DMS153 treated with DMSO at 0.1 percent for 48 hours (cell line): ENCODE results near the gene U2AF2.

Source experiments
- DNase-seq: peaks from one replicate; lab custom pipeline; 2025; ENCODE audit not compliant: unreplicated experiment; lab: John Stamatoyannopoulos, UW

Gene U2AF2

DNA sequence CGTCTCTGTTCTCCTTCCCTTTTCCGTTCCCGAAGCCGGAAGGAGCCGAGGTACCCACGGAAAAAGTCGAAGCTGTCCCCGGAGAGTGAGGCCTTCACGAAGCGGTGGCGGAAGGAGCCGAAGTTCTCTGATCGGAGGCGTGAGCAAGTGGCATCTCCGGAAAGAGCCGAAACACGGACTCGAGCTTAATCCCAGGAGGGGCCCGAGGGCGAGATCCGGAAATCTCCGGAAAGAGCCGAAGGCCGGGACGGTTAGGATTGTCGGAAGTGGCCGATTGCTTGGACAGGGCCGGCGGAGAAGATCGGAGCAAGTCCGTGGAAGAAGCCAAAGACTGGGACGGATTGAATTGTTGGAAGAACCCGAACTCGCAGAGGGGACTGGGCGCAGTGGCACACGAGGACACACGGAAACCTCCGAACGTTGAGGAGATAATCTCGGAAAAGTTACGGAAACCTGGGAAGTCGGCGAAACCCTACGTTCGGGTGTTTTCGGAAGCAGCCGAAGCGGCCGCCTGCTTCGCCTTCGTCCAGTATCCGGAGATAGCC is 440 bp upstream of the U2AF2 start:
- peak; percentile 99 for DNase-seq

DNA sequence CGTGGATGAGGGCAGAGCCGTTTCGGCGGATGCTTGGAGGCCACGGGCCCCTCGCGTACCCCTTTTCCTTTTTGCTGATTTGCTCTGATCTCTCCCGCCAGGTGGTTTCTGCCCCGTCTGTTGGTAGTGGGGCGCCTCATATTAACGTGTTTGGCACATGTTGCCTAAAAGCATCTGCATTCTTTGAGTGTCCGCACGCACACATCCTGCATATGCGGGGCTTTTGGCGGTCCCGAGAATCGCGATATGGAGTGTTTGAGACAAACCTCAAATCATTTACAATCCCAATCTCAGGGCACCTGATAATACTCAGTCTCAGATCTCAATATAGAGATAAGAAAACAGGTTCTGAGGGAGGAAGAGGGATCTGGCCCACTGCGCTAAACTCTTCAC is 809 bp downstream of the U2AF2 start:
- no peak for DNase-seq

DNA sequence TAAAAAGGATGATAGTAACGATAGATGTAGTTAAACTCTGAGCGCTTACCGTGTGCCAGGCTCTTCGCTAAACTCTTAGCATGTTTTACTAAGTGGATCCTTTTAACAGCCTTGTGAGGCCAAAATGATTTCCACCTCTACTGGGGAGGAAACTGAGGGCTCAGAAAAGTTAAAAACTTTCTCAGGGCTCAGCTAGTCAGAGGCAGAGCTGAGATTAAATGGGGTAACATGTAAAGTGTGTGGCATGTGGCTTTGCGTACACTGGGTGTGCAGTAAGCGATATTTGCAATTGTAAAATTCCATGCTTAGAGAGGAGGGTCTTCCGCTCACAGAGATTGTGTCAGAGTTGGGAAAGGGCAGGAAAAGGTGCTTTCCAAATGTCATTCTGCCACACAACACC is 1.7 kb downstream of the U2AF2 start:
- no peak for DNase-seq

DNA sequence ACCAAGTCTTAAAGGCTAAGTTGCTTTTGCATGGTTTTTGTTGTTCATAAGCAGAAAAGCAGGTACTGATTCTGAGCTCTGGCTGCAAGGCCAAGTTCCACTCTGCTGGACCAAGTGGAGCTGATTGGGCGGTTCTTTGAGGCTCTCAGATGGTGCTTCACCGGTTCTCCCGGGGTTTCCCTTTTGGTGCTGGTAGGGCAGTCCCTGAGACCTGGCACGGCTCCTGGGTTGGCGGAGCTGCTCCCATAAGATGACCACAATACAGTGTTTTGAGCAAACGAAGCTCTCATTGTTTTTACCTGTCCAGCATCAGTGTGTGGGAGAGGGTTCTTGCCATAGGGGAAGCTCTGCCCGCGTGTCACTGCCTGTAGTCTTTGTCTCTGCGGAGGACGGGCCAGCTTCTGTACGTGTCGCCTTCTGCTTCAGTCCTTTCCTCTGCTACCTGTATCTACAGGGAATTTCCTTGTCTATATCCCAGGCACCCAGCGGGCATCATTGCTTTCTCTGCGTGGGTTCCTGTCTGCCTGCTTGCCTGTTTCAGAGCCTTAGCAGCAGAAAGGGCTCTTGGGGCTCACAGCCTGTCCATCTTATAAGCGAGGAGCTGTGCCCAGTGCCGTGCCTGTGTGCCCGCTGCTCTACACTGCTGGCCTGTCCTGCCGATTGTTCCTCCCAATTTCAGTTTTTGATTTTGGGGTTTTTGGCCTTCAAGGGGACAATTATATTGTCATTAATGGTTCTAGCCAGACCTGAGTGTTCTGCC is 2.3 kb downstream of the U2AF2 start:
- DNase-seq, result no peak

DNA sequence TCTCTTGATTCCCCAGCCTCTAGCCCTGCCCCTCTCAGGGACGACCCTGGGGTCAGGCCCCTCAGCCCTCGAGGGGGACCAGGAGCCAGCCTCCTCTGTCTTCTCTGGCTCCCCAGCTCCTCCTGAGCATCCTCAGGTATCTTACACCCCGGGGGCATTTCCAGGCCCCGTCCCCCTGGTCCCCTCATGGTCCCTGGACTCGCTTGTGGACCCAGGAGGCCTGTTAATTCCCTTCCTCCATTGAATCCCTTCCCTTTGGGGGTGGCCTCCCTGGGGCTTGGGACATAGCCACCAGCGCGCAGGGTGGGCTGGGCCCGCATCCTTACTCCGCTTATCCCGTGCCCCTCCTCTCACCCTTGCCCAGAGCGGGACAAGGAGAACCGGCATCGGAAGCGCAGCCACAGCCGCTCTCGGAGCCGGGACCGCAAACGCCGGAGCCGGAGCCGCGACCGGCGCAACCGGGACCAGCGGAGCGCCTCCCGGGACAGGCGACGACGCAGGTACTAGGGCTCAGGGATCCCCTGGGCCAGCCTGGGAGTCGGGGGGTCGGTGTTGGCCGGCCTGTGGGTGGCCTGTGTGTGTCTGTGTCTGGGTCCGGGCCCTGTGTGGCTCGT is 4.1 kb downstream of the U2AF2 start:
- no peak for DNase-seq

DNA sequence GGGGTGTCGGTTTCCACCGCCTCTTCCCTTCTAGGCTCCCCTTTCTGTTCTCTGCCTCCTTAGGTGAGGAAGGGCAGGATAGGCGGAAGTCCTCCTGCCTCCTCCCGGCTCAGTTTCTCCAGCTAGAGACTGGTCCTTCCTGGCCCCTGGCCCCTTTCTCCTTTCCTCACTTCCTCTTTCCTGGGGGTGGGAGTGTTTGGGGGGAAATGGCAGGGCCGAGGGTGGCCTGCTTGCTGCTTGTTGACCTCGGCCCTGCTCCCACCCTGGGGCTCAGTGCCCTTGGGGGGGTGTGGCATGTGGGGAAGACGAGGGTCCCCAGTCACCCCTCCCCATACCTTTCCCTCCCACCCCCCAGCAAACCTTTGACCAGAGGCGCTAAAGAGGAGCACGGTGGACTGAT is 5.0 kb downstream of the U2AF2 start:
- DNase-seq, result no peak

DNA sequence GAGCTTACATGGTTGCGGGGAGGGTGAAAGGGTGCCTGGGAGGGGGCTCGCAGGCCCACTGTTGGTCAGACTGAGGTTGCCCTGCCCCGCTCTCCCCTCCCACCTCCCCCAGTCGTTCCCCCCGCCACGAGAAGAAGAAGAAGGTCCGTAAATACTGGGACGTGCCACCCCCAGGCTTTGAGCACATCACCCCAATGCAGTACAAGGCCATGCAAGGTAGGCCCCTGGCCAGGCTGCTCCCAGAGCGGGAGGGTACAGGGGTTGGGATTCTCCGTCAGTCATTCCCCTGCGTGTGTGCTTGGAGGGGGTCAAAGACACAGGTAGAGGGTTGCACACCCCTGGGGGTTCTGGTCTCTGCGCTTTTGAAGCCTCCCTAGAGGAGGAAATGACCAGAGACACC is 5.6 kb downstream of the U2AF2 start:
- no peak for DNase-seq

DNA sequence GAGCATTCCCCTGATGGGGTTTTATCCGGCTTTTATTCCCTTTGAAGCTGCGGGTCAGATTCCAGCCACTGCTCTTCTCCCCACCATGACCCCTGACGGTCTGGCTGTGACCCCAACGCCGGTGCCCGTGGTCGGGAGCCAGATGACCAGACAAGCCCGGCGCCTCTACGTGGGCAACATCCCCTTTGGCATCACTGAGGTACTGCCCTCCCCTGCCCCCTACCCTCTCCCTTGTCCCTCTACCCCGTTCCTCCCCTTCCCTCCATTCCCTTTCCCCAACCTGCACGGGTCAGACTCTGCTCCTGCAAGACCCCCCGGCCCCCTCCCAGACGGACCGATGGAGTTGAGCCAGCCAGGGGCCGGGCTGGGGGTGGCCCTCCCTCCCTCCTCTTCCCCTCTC is 6.2 kb downstream of the U2AF2 start:
- DNase-seq, result no peak

DNA sequence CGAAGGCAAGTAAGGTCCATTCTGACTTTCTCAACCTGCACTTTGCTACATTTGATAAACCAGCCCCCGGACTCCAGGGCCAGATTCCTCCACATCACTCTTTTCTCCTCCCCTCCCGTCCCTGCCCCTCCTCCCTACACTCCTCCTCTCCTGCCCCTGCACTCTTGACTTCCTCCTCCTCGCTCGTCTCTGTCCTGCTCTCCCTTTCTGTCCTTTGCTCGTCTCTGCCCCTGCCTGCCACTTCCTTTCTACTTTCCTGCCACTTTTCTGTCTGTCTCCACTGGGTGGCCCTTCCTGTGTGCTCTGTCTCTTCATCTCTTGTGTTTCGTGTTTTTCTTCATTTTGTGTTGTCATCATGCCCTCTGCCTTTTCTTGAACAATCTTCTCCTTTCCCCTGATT is 7.0 kb downstream of the U2AF2 start:
- no peak for DNase-seq

DNA sequence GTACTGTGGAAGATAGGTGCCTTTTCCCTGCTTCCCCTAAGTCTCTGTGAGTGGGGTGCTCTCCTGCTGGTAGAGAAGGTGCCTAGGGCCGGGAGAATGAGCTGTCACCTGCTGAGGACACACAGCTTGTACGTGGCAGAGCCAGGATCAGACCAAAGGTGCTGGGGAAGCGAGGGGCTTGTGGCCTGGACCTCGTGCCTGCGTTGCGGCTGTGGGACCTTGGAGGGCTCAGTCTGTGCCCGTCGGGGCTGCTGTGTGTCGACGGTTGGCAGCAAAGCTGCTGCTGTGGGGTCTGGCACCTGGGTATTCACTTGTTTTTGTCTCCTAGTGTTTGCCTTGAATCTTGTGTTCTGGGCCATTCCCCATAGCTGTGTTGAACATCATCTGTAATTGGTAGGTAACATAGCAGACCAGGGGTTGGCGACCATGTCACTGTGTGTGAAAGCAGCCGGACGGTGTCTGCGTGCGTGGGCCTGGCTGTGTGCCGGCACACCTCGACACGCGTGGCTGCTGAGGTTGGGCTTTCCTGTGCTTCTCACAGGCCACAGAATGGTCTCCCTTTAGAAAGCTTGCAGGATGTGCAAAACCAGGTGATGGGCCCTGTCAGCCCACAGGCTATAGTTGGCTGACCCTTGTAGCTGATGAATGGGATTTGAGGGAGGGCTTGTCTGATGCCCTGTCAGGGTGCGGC is 9.2 kb downstream of the U2AF2 start:
- no peak for DNase-seq

DNA sequence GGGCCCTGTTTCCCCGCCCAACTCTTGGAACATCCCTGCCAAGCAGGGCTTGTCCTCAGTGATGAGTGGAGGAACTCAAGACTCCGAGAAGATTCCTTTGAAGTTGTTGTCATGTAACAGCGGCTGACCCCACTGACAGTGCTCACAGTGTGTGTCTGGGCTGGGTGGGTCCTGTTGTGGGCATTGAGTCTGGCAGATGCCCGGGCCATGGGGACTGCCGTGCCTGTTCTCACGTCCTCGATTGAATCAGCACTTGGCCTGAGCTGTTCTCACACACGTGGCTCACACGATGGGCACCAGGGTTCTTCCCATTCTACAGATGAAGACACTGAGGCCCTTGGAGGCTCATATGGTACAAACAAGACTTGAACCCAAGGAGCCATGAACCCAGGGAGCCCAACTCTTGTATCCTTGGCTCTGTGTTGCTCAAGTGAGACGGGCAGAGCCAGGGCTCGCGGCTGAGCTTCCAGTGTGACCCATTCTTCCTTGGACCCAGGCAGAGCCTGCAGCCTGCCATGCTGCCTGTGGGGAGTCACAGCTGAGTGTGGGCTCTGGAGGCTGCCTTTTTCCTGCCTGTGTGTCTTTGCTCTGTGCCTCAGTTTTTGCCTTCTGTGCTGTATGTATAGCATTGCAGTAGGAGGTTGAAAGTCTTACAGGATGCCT is 11.6 kb downstream of the U2AF2 start:
- DNase-seq, result no peak

DNA sequence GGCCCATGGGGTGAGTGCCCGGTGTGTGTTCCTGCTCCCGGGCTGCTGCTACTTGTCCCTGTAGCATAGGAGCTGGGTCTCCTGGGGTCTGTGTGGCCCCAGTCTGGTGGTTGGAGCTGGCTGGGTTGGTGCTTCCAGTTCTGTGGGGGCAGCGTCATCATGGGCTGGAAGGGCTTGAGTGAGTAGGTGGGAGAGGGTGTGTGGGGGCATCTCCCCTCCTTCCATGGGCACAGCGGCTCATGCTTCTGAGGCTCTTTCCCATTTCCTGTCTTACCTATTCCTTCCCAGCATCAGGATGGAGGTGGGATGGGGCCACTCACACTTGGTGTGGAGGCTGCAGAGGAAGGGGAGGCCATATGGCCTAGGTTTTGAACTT is 12.2 kb downstream of the U2AF2 start:
- DNase-seq, result no peak

DNA sequence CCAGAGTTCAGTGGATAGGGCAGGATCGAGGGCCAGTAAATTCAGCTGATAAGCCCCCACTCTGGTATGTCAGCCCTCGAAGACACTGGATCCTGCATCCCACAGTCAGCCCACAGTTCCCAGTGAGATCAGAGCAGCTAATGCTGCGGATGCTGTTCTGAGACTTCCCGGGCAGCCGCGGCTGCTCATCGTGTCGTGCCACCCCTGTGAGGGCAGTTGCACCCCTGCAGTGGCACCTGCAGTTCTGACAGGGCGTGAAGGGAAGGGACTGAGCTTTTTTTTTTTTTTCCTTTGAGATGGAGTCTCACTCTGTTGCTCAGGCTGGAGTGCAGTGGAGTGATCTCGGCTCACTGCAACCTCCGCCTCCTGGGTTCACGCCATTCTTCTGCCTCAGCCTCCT is 12.7 kb downstream of the U2AF2 start:
- DNase-seq, result no peak

DNA sequence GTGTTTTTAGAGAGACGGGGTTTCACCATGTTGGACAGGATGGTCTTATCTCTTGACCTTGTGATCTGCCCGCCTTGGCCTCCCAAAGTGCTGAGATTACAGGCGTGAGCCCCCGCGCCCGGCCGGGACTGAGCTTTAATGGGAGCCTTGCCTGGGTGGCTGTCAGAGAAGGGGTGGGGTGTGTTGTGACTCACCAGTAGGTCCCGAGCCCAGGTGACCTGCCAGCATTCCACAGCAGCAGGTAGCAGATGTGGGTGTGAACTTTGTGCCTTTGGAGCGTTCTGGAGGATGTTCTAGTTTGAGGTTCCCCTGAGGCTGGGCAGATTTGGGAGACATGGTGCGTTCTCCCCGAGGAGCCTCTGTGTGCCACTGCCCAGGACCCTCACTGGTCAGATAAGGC is 13.1 kb downstream of the U2AF2 start:
- no peak for DNase-seq

DNA sequence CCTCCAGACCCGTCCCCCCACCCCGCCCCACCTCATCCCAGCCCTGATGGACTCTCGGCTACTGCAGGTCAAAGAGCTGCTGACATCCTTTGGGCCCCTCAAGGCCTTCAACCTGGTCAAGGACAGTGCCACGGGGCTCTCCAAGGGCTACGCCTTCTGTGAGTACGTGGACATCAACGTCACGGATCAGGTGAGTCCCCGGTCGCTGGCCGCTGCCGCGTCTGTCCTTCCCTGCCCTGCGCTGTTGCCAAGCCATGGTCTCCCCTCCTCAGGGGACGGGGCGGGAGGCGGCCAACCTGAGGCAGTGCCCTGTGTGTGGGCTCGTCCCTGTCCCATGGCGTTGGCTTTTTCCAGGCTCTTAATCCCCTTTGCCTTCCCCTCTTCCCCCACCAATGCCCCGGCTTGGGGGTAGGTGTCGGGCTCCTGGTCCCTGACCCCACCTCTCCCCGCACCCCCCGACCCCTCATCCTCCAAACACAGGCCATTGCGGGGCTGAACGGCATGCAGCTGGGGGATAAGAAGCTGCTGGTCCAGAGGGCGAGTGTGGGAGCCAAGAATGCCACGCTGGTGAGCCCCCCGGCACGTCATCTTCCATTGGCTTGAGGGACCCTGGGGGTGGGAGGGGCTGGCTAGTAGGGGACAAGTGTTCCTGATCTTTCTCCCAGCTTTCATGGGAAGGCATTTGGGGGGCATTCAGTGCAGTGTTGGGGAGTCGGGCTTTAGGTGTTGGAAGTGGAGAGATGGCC is 13.9 kb downstream of the U2AF2 start:
- no peak for DNase-seq

DNA sequence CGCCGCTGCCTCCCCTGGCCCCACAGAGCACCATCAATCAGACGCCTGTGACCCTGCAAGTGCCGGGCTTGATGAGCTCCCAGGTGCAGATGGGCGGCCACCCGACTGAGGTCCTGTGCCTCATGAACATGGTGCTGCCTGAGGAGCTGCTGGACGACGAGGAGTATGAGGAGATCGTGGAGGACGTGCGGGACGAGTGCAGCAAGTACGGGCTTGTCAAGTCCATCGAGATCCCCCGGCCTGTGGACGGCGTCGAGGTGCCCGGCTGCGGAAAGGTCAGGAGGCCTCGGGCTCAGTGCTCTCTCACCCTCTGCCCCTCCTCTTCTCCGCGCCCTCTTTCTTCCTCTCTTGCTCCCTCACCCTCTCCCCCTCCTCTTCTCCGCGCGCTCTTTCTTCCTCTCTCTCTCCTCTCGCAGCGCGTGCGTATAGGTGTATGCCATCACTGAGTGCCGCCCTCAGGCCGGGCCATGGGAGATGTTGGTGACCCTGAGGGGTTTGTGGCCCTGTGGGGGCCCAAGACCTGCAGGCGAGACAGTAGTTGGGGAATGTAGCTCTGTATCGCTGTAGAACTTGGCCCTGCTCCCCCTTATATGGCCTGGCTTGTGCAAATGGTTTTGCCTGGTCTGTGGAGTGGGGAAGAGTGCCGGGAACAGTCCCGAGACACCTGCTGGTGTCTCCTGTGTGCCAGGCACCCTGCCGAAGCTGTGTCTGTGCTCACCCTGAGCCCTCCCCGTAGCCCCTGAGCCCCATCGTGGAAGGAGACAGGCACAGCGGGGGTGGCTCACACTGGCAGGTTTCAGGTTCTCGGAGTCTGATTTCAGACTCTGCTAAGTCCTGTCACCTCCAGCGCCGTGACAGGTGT is 14.8 kb downstream of the U2AF2 start:
- DNase-seq, result no peak

DNA sequence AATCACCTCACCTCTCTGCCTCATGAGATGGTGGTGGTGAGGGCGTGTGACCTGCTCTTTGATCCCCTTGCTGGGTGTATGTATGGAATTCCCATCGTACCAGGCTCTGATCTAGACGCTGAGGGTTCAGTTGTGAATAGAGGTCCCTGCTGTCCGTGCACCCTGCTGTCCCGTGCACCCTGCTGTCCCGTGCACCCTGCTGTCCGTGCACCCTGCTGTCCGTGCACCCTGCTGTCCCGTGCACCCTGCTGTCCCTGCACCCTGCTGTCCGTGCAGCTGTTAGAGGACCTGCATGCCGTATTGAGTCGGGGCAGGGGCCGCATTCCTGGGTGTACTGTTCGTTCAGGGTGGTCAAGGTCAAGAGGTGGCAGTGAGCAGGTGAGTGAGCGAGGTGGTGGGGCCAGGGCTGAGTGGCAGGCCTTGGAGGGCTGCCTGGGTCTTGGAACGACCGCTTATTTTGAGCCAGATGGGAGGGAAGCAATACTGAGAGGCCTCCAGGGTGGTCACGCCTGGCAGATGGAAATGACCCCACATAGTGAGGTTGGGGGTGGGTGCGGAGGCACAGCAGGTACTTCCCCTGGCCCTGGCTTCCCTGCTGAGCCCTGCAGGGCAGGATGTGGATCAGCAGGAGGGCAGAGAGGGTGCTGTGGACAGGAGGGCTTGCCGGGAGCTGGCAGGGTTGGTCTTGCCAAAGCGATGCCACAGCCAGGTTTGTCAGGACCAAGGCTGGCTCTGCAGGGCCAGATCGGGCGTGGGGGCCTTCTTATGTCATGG is 15.6 kb downstream of the U2AF2 start:
- DNase-seq, result no peak

DNA sequence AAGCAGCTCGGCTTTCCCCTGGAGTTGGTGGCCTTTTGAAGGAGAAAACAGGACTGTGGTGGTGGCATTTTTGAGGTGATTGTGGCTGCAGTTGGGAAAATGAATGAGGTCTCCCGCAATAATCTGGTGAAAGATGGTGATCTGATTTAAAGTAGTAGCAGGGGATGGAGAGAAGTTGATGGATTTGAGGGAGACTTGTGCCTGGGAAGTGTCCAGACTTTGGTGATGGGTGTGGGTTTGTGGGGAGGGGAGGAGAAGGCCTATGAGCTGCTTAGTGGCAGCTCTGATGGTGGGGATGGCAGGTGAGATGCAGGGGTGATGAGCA is 16.2 kb downstream of the U2AF2 start:
- DNase-seq, result no peak

DNA sequence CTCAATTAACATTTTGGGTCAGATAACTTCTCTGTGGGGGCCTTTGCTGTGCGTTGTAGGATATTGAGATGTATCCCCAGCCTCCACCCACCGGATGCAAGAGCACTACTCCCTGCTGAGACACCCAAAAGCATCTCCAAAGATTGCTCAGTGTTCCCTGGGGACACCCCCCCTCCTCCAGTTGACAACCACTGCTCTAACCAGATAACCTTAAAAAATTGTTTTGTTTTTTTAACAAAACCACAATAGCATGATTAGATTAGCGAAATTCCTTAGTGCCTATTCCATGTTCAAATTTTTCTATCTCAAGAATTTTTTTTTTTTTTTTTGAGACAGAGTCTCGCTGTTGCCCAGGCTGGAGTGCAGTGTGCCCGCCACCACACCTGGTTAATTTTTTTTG is 17.6 kb downstream of the U2AF2 start:
- no peak for DNase-seq
